Right lung (tissue), 5 donors: ENCODE data around the gene TMEM156. TPM values are rescaled to one million over a fixed set of nuclear protein-coding genes. Genes with fewer than 3 reads are reported as not detected.

Source experiments
- DNase-seq, 2 donors: peaks; one replicate each; pipeline ENCODE4 v3.0.0-alpha.2; 2013
- polyA plus RNA-seq, 5 donors: library from polyadenylated mRNA; unstranded; fragments of 120-200 nt; gene quantifications; one replicate each; pipeline versions ENCODE4 v1.2.1 to v1.2.3, GENCODE V29; 2013; ENCODE audit warnings: inconsistent platforms in 1 of 5, low replicate concordance in 1 of 5; ENCODE audit not compliant: insufficient read length in 5 of 5, insufficient read depth in 1 of 5

Gene TMEM156
- polyA plus RNA-seq, 5 donors: 0.23 to 0.98 (median 0.63) TPM

DNA sequence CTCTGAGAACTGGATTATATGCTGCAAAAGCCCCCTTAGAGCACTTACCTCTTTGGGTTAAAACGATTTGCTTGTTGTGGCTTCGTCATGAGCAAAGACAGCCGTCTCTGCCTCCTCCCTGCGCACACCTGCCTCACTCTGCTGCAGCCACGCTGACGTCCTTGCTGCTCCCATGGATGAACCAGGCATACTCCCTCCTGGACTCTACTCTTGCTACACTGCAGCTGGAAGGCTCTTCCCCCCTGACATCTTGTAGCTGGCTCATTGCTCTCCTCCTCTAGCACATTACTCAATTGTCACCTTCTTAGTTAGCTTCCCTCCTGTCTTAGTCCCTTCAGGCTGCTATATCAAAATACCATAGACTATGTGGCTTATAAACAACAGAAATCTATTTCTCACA is 105.3 kb downstream of the TMEM156 start:
- DNase-seq: no peak

DNA sequence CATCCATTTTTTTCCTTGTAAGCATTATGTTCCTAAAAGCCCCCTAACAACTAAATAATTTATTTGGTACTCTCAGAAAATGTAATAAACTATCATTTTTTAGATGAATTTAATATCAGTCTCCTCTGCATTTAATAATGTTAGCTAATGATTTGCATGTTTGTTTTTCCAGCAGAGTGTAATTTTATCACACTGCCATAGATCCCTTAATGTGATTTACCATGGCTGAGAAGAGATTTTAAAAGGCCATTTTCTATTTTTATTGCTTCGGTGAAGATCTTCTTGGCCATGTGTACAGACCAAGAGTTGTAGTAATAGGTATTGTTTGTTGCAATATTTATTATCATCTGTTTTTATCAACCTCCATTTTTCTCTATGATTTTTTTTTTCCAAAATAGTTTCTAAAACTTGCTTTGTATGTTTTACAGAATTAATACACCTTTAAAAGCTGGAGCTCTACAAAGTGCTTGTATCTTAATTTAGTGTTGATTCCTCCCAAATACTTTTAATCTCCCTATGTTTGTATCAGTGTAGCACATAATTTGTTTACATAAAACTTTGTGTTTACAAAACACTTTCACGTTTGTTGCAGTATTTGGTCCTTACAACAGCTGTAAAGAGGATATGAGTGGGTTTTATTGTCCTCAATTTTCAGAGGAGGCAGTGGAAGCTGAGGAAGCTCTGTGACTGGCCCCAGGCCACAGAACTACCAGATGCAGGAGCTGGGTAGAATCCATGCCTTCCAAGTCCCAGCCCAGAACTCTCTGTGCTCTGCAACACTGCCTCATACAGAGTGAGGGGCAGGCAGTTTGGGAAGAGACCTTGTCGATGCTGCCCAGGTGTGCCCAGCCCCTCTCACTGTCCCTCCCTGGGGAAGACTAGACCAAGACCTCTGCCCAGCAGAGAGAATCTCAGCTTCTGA is 106.5 kb downstream of the TMEM156 start:
- no peak for DNase-seq

DNA sequence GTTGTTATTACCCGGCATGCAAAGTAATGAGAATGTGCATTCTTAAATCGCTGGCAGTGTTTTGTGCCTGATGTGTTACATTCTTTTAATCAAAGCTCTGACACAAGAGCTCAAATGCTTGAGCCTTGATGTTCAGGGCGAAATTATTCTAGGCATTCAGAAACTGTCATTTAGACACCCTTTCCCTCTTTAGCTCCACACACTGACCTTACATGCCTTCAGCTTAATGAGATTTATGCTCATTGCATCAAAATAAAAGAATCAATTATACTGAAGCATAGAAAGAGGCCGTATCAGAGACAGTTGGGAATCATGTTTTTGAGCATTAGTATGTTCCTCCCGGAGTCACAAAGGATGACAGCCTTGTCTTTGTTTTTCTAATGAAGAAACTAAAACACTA is 107.9 kb downstream of the TMEM156 start:
- no peak for DNase-seq

DNA sequence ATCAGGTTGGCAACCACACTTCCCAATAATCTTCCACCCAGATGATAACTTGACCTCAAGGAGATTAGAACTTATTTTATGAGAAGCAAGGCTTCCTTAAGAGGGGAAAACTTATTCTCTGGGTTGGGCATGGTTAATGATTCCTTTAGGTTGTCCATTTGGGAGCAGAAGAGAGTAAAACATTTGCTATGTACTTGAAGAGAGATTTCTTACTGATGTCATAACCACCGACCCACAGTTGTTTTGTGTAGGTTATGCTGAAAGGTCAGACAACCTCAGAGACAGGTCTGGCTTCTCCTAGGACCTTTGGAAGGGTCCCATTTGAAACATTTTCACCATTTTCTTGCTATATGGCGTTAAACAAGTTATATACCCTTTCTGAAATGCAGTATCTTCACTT is 108.5 kb downstream of the TMEM156 start:
- DNase-seq: no peak

DNA sequence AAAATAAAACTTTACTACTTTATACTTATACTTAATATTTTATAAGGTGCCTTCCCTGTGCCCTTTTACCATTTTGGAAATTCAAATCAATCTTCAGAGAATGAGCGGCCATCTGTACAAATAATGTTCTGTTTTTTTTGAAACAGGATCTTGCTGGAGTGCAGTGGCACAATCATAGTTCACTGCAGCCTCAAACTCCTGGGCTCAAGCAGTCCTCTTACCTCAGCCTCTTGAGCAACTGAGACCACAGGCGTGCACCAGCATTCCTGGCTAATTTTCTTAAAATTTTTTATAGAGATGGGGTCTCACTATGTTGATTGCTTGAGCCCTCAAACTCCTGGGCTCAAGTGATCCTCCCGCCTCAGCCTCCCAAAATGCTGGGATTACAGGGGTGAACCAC is 111.1 kb downstream of the TMEM156 start:
- DNase-seq: no peak

DNA sequence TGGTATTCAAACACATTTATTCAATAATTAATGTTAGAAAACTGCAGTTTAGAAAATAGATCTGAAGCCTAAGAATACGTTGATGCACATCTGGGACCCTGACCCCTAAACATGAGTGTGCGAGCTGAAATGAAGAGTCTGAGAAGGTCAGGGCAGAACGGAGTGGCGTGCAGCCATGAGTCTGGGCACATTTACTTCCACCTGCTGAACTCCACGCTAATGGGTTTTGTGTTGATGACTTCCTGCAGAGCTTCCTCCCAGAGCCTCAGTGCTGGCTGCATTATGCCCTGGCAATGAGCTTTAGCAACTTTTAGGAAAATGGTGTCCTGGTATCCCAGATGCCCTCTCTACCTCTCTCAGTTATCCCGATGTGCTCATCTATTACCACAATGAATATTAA is 111.5 kb downstream of the TMEM156 start:
- no peak for DNase-seq

DNA sequence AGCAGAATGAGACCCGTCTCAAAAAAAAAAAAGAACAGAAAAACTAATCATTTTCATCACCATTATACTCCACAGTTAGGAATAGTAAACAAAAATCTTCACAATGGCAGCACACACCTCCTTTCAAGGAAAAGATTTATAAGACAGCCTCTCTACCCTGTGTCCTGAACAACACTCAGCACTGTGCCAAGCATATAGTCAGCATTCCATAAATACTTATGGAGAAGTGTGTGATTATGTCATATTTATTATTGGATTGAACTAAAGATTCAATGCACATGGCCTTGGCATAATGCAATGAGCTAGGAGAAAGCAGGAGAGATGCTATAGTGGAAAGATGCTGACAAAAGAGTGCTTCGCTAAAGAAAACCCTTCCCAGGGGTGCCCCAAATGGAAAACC is 112.0 kb downstream of the TMEM156 start:
- DNase-seq: no peak

DNA sequence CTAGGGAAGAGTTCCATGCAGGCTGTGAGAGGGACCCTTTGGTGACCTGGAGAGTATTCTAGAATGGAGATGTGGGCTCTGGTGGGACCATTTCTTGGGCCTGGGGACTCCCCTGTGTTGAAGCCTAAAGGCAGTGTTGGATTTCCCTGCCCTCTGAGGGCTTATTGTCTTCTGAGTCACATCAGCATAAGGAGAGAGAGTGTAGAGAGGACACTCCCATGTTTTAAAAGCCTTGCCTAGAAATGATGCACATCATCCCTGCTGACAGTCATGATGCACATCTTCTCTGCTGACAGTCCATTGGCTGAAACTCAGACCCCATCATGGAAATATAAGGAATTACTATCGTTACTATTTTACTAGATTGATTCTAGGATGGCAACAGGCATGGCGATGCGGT is 112.7 kb downstream of the TMEM156 start:
- no peak for DNase-seq

DNA sequence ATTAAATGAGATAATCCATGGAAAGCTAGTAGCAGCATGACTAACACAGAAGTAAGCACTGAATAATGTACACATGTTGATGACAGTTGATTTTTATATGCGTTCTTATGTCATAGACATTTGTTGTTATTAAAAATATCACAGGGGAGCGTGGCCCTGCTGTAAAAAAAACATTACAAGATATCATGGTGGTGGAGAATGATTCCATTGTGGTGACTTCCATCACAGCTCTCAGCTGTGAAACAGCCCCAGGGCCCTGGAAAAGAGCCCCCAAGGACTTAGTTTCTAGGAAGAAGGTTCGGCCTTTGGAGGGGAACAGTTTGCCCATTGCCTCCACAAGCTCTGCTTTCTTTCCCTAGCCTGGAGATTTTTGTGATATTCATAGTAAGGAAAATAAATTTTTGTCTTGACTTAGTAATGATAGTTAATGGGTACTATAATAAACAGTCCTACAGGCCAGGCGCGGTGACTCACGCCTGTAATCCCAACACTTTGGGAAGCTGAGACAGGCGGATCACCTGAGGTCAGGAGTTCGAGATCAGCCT is 114.7 kb downstream of the TMEM156 start:
- DNase-seq: no peak

Other genes with a start within 250 kb of the TMEM156 start
- gene TLR10, start 249.4 kb downstream of the TMEM156 start, polyA plus RNA-seq: 1 to 10 TPM in 2 of 5 donors, under 1 TPM in 3; 0.75 to 1.1 (median 0.96) TPM
- 1 to 10 TPM; 2.2 to 6.6 (median 4.9) TPM for gene TLR1, start 227.6 kb downstream of the TMEM156 start, polyA plus RNA-seq
- 1 to 10 TPM in 4 of 5 donors, under 1 TPM in 1; 0.92 to 1.8 (median 1.5) TPM for gene TLR6, start 175.6 kb downstream of the TMEM156 start, polyA plus RNA-seq
- gene FAM114A1, start 164.6 kb downstream of the TMEM156 start, polyA plus RNA-seq: 10 to 100 TPM; 47.1 to 69.2 (median 54.2) TPM
- gene KLHL5, start 29.8 kb upstream of the TMEM156 start, polyA plus RNA-seq: 10 to 100 TPM; 31.3 to 57.5 (median 44.5) TPM
- 100 to 1,000 TPM in 1 of 5 donors, 10 to 100 TPM in 4; 56.9 to 107 (median 84.8) TPM for gene WDR19, start 150.1 kb upstream of the TMEM156 start, polyA plus RNA-seq